ENCODE results near the gene ERGIC1.

DNA sequence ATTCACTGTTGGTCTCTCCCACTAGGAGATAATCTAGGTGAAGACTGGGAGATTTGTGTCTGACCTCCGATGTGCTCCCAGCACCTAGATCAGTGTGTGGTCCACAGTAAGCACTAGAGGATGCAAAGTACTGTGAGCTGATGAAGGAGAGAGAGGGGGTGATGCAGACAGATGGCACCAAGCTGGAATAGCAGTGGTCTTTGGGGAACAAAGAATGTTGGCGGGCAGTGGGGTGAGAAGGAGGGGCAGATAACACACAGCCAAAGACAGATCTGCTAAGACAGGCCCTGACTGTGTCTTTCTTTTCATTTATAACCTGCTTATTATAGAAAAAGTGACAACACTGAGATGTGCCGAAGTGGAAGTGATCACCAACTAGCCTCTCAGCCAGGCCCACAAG, 37.5 kb downstream of the ERGIC1 start:
- TF ChIP-seq, protein P1, sequence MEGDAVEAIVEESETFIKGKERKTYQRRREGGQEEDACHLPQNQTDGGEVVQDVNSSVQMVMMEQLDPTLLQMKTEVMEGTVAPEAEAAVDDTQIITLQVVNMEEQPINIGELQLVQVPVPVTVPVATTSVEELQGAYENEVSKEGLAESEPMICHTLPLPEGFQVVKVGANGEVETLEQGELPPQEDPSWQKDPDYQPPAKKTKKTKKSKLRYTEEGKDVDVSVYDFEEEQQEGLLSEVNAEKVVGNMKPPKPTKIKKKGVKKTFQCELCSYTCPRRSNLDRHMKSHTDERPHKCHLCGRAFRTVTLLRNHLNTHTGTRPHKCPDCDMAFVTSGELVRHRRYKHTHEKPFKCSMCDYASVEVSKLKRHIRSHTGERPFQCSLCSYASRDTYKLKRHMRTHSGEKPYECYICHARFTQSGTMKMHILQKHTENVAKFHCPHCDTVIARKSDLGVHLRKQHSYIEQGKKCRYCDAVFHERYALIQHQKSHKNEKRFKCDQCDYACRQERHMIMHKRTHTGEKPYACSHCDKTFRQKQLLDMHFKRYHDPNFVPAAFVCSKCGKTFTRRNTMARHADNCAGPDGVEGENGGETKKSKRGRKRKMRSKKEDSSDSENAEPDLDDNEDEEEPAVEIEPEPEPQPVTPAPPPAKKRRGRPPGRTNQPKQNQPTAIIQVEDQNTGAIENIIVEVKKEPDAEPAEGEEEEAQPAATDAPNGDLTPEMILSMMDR (IDR thresholded peaks at IDR 0.05; ENCODE audit: poor library complexity, severe bottlenecking) = no peak
- TF ChIP-seq EP300 (conservative IDR thresholded peaks at IDR 0.05; ENCODE audit: poor library complexity, severe bottlenecking) = no peak
- TF ChIP-seq, protein P2, sequence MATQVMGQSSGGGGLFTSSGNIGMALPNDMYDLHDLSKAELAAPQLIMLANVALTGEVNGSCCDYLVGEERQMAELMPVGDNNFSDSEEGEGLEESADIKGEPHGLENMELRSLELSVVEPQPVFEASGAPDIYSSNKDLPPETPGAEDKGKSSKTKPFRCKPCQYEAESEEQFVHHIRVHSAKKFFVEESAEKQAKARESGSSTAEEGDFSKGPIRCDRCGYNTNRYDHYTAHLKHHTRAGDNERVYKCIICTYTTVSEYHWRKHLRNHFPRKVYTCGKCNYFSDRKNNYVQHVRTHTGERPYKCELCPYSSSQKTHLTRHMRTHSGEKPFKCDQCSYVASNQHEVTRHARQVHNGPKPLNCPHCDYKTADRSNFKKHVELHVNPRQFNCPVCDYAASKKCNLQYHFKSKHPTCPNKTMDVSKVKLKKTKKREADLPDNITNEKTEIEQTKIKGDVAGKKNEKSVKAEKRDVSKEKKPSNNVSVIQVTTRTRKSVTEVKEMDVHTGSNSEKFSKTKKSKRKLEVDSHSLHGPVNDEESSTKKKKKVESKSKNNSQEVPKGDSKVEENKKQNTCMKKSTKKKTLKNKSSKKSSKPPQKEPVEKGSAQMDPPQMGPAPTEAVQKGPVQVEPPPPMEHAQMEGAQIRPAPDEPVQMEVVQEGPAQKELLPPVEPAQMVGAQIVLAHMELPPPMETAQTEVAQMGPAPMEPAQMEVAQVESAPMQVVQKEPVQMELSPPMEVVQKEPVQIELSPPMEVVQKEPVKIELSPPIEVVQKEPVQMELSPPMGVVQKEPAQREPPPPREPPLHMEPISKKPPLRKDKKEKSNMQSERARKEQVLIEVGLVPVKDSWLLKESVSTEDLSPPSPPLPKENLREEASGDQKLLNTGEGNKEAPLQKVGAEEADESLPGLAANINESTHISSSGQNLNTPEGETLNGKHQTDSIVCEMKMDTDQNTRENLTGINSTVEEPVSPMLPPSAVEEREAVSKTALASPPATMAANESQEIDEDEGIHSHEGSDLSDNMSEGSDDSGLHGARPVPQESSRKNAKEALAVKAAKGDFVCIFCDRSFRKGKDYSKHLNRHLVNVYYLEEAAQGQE (IDR thresholded peaks at IDR 0.05; ENCODE audit: borderline replicate concordance) = no peak
- TF ChIP-seq SMC3 (conservative IDR thresholded peaks at IDR 0.05; ENCODE audit: poor library complexity) = no peak
- no peak for TF ChIP-seq POLR2AphosphoS5 (IDR thresholded peaks at IDR 0.05)
- no peak for TF ChIP-seq EZH2 (IDR thresholded peaks at IDR 0.05; ENCODE audit: borderline replicate concordance, insufficient read depth, low read length, poor library complexity, severe bottlenecking)
- no peak for TF ChIP-seq TAF1 (IDR thresholded peaks at IDR 0.05; ENCODE audit: low read depth)
- TF ChIP-seq RAD21 (conservative IDR thresholded peaks at IDR 0.05) = no peak
- TF ChIP-seq MXI1 (conservative IDR thresholded peaks at IDR 0.05; ENCODE audit: poor library complexity, severe bottlenecking) = no peak
